Liver (tissue), 9 donors: ENCODE results near the gene NTM. TPM values are rescaled to one million over a fixed set of nuclear protein-coding genes. Genes with fewer than 3 reads are reported as not detected.

Source experiments
- DNase-seq: peaks from one replicate; pipeline ENCODE4 v3.0.0-alpha.2; 2017; ENCODE audit warnings: low spot score
- H3K27ac ChIP-seq, 2 donors: one replicate each; pipeline ENCODE4 v1.7.0; 2013; ENCODE audit warnings: inconsistent platforms in 2 of 2, low read length in 2 of 2, control low read depth in 1 of 2, low read depth in 1 of 2, mild to moderate bottlenecking in 1 of 2
- H3K27me3 ChIP-seq, 4 donors: one replicate each; pipeline versions ENCODE4 v1.6.1 to v1.7.0; 2013; ENCODE audit warnings: low read length in 3 of 4, inconsistent platforms in 1 of 4, mild to moderate bottlenecking in 1 of 4, moderate library complexity in 1 of 4; ENCODE audit not compliant: control insufficient read depth in 4 of 4, insufficient read depth in 4 of 4
- H3K36me3 ChIP-seq, 4 donors: one replicate each; pipeline versions ENCODE4 v1.6.1 to v1.7.0; 2013; ENCODE audit warnings: low read length in 3 of 4, mild to moderate bottlenecking in 3 of 4, low read depth in 1 of 4, moderate library complexity in 1 of 4; ENCODE audit not compliant: control insufficient read depth in 4 of 4, insufficient read depth in 3 of 4
- H3K4me1 ChIP-seq, 4 donors: one replicate each; pipeline versions ENCODE4 v1.6.1 to v1.7.0; 2013; ENCODE audit warnings: low read length in 3 of 4, mild to moderate bottlenecking in 3 of 4, moderate library complexity in 1 of 4; ENCODE audit not compliant: control insufficient read depth in 4 of 4, insufficient read depth in 4 of 4
- H3K4me3 ChIP-seq, 3 donors: one replicate each; pipeline versions ENCODE4 v1.6.1 to v1.7.0; 2013; ENCODE audit warnings: low read length in 3 of 3, control low read depth in 1 of 3, low read depth in 1 of 3, mild to moderate bottlenecking in 1 of 3
- H3K9ac ChIP-seq, 2 donors: one replicate each; pipeline ENCODE4 v1.7.0; 2013; ENCODE audit warnings: low read length in 2 of 2, mild to moderate bottlenecking in 2 of 2, moderate library complexity in 2 of 2, control low read depth in 1 of 2, low read depth in 1 of 2
- H3K9me3 ChIP-seq, 4 donors: one replicate each; pipeline versions ENCODE4 v1.6.1 to v1.7.0; 2013; ENCODE audit warnings: low read length in 3 of 4; ENCODE audit not compliant: control insufficient read depth in 4 of 4
- EGR1 ChIP-seq, 2 donors: IDR thresholded peaks; 2 replicates each; pipeline ENCODE4 v1.6.1; 2016 to 2018; ENCODE audit warnings: antibody characterized with exemption in 2 of 2, low read depth in 2 of 2
- FOXA1 ChIP-seq: IDR thresholded peaks from 2 replicates; pipeline ENCODE4 v1.6.1; 2016; ENCODE audit warnings: antibody characterized with exemption
- FOXA2 ChIP-seq: IDR thresholded peaks from 2 replicates; pipeline ENCODE4 v1.6.1; 2016; ENCODE audit warnings: antibody characterized with exemption
- GABPA ChIP-seq, 2 donors: IDR thresholded peaks in 1 of 2; conservative IDR thresholded peaks in 1 of 2; 2 replicates each; pipeline ENCODE4 v1.6.1; 2016; ENCODE audit warnings: antibody characterized with exemption in 2 of 2, mild to moderate bottlenecking in 1 of 2, moderate library complexity in 1 of 2
- HNF4A ChIP-seq, 2 donors: conservative IDR thresholded peaks; 2 replicates each; pipeline ENCODE4 v1.6.1; 2016; ENCODE audit warnings: antibody characterized with exemption in 2 of 2, mild to moderate bottlenecking in 2 of 2
- HNF4G ChIP-seq: IDR thresholded peaks from 2 replicates; pipeline ENCODE4 v1.6.1; 2016; ENCODE audit warnings: antibody characterized with exemption
- JUND ChIP-seq, 2 donors: IDR thresholded peaks; 2 replicates each; pipeline ENCODE4 v1.6.1; 2016; ENCODE audit warnings: antibody characterized with exemption in 2 of 2
- NR2F2 ChIP-seq: IDR thresholded peaks from 2 replicates; pipeline ENCODE4 v1.6.1; 2016; ENCODE audit warnings: antibody characterized with exemption
- RAD21 ChIP-seq, 2 donors: IDR thresholded peaks; 2 replicates each; pipeline ENCODE4 v1.6.1; 2016; ENCODE audit warnings: antibody characterized with exemption in 2 of 2, mild to moderate bottlenecking in 2 of 2
- RXRA ChIP-seq, 2 donors: IDR thresholded peaks; 2 replicates each; pipeline ENCODE4 v1.6.1; 2017 to 2018; ENCODE audit warnings: antibody characterized with exemption in 2 of 2, mild to moderate bottlenecking in 1 of 2
- SP1 ChIP-seq: IDR thresholded peaks from 2 replicates; pipeline ENCODE4 v1.6.1; 2018; ENCODE audit warnings: antibody characterized with exemption, mild to moderate bottlenecking
- TAF1 ChIP-seq: conservative IDR thresholded peaks from 2 replicates; pipeline ENCODE4 v1.6.1; 2016; ENCODE audit warnings: antibody characterized with exemption, mild to moderate bottlenecking
- YY1 ChIP-seq: IDR thresholded peaks from 2 replicates; pipeline ENCODE4 v1.6.1; 2016; ENCODE audit warnings: antibody characterized with exemption, mild to moderate bottlenecking
- WGBS: extraction: QIAGEN DNeasy Blood & Tissue Kit; methylation state at CpG from one replicate; pipeline ENCODE4 v1.1.7; 2013; 5-methylcytosine and 5-hydroxymethylcytosine counted together
- polyA plus RNA-seq, 2 donors: library from polyadenylated mRNA; stranded (reverse) in 1 of 2; unstranded in 1 of 2; fragments of 200-250 nt in 1 of 2; fragments of >200 nt in 1 of 2; fragmentation: Nextera tagmentation in 1 of 2; extraction: Ambion mirVana in 1 of 2; gene quantifications; one replicate each; pipeline versions ENCODE4 v1.2.1 to v1.2.3, GENCODE V29; 2013 to 2015
- total RNA-seq, 2 donors: library from RNA; depleted of rRNA; stranded (reverse); fragments of >200 nt; gene quantifications; one replicate each; pipeline ENCODE4 v1.2.3, GENCODE V29; 2014
- TF ChIP-seq, protein P1 (sequence below): fragments of 150-350 bp; IDR thresholded peaks from 2 replicates; pipeline ENCODE4 v1.5.1; 2017; ENCODE audit warnings: improper control_type of control experiment, low read depth, low read length; ENCODE audit not compliant: missing input control
- TF ChIP-seq, protein P2 (sequence below): IDR thresholded peaks from 2 replicates; pipeline ENCODE4 v1.6.1; 2016; ENCODE audit warnings: antibody characterized with exemption
- TF ChIP-seq, protein P3 (sequence below): IDR thresholded peaks from 2 replicates; pipeline ENCODE4 v1.6.1; 2016; ENCODE audit warnings: antibody characterized with exemption
- TF ChIP-seq, protein P4 (sequence below): IDR thresholded peaks from 2 replicates; pipeline ENCODE4 v1.6.1; 2016; ENCODE audit warnings: antibody characterized with exemption
- TF ChIP-seq, protein P5 (sequence below): IDR thresholded peaks from 2 replicates; pipeline ENCODE4 v1.6.1; 2016; ENCODE audit warnings: antibody characterized with exemption, mild to moderate bottlenecking
- donor health status: healthy.
- donor health status: healthy.
- donor health status: healthy.
- donor health status: healthy.
- donor health status: healthy.

The NTM gene
- total and polyA plus RNA-seq, 4 donors, result 0.08 to 1.1 (median 0.08) TPM; not detected in 1

GRCh38 chr11:131923309-131923708 lies 552.9 kb downstream of the NTM start:
- Histone ChIP-seq H3K9ac (no peak overlapping the region), H3K27ac (no peak overlapping the region), H3K9me3 (no peaks in the 10 kb centered on the region), H3K27me3 (peaks cover 0 to 7% (median 0%) of the 10 kb centered on the region in 4 donors), H3K36me3 (no peaks in the 10 kb centered on the region), H3K4me1 (peaks cover 0 to 4% (median 2%) of the 10 kb centered on the region in 4 donors), H3K4me3 (no peak overlapping the region)
- no peak for TF ChIP-seq RXRA (IDR thresholded peaks at IDR 0.05)
- TF ChIP-seq YY1, result no peak
- no peak for TF ChIP-seq EGR1 (IDR thresholded peaks at IDR 0.05; ENCODE audit: low read depth in 2 of 2)
- no peak for TF ChIP-seq FOXA1
- no peak for TF ChIP-seq TAF1
- TF ChIP-seq RAD21 (IDR thresholded peaks at IDR 0.05), result no peak
- no peak for TF ChIP-seq HNF4A (conservative IDR thresholded peaks at IDR 0.05)
- TF ChIP-seq SP1, result no peak
- TF ChIP-seq, protein P1, sequence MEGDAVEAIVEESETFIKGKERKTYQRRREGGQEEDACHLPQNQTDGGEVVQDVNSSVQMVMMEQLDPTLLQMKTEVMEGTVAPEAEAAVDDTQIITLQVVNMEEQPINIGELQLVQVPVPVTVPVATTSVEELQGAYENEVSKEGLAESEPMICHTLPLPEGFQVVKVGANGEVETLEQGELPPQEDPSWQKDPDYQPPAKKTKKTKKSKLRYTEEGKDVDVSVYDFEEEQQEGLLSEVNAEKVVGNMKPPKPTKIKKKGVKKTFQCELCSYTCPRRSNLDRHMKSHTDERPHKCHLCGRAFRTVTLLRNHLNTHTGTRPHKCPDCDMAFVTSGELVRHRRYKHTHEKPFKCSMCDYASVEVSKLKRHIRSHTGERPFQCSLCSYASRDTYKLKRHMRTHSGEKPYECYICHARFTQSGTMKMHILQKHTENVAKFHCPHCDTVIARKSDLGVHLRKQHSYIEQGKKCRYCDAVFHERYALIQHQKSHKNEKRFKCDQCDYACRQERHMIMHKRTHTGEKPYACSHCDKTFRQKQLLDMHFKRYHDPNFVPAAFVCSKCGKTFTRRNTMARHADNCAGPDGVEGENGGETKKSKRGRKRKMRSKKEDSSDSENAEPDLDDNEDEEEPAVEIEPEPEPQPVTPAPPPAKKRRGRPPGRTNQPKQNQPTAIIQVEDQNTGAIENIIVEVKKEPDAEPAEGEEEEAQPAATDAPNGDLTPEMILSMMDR, result no peak
- no peak for TF ChIP-seq NR2F2
- TF ChIP-seq, protein P2, sequence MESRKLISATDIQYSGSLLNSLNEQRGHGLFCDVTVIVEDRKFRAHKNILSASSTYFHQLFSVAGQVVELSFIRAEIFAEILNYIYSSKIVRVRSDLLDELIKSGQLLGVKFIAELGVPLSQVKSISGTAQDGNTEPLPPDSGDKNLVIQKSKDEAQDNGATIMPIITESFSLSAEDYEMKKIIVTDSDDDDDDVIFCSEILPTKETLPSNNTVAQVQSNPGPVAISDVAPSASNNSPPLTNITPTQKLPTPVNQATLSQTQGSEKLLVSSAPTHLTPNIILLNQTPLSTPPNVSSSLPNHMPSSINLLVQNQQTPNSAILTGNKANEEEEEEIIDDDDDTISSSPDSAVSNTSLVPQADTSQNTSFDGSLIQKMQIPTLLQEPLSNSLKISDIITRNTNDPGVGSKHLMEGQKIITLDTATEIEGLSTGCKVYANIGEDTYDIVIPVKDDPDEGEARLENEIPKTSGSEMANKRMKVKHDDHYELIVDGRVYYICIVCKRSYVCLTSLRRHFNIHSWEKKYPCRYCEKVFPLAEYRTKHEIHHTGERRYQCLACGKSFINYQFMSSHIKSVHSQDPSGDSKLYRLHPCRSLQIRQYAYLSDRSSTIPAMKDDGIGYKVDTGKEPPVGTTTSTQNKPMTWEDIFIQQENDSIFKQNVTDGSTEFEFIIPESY, result no peak
- no peak for TF ChIP-seq FOXA2
- TF ChIP-seq HNF4G, result no peak
- no peak for TF ChIP-seq GABPA (IDR thresholded peaks at IDR 0.05 in 1 of 2, conservative IDR thresholded peaks at IDR 0.05 in 1 of 2)
- TF ChIP-seq, protein P3, sequence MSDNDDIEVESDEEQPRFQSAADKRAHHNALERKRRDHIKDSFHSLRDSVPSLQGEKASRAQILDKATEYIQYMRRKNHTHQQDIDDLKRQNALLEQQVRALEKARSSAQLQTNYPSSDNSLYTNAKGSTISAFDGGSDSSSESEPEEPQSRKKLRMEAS, result no peak
- TF ChIP-seq, protein P4, sequence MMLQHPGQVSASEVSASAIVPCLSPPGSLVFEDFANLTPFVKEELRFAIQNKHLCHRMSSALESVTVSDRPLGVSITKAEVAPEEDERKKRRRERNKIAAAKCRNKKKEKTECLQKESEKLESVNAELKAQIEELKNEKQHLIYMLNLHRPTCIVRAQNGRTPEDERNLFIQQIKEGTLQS, result no peak
- no peak for DNase-seq
- 65% methylated on average over 3 of the region's 3 CpGs for WGBS

- DNase-seq, result no peak
- H3K4me1 ChIP-seq, result peaks cover 0 to 4% (median 2%) of the 10 kb centered on the region in 4 donors
- H3K9me3 ChIP-seq, result no peaks in the 10 kb centered on the region
- H3K36me3 ChIP-seq, result no peaks in the 10 kb centered on the region
- no peak overlapping the region for H3K4me3 ChIP-seq
- peaks cover 0 to 3% (median 0%) of the 10 kb centered on the region in 4 donors for H3K27me3 ChIP-seq
- 66% methylated on average over 8 of the region's 8 CpGs for WGBS
- H3K9ac ChIP-seq, result no peak overlapping the region
- no peak overlapping the region for H3K27ac ChIP-seq
- TF ChIP-seq, protein P4, result no peak
- TF ChIP-seq HNF4G, result no peak
- TF ChIP-seq, protein P1, result no peak
- TF ChIP-seq, protein P2, result no peak
- no peak for TF ChIP-seq JUND (IDR thresholded peaks at IDR 0.05)
- no peak for TF ChIP-seq FOXA2
- TF ChIP-seq RAD21 (IDR thresholded peaks at IDR 0.05), result no peak
- no peak for TF ChIP-seq FOXA1
- no peak for TF ChIP-seq RXRA (IDR thresholded peaks at IDR 0.05)
- TF ChIP-seq YY1, result no peak
- TF ChIP-seq TAF1, result no peak
- TF ChIP-seq, protein P5, sequence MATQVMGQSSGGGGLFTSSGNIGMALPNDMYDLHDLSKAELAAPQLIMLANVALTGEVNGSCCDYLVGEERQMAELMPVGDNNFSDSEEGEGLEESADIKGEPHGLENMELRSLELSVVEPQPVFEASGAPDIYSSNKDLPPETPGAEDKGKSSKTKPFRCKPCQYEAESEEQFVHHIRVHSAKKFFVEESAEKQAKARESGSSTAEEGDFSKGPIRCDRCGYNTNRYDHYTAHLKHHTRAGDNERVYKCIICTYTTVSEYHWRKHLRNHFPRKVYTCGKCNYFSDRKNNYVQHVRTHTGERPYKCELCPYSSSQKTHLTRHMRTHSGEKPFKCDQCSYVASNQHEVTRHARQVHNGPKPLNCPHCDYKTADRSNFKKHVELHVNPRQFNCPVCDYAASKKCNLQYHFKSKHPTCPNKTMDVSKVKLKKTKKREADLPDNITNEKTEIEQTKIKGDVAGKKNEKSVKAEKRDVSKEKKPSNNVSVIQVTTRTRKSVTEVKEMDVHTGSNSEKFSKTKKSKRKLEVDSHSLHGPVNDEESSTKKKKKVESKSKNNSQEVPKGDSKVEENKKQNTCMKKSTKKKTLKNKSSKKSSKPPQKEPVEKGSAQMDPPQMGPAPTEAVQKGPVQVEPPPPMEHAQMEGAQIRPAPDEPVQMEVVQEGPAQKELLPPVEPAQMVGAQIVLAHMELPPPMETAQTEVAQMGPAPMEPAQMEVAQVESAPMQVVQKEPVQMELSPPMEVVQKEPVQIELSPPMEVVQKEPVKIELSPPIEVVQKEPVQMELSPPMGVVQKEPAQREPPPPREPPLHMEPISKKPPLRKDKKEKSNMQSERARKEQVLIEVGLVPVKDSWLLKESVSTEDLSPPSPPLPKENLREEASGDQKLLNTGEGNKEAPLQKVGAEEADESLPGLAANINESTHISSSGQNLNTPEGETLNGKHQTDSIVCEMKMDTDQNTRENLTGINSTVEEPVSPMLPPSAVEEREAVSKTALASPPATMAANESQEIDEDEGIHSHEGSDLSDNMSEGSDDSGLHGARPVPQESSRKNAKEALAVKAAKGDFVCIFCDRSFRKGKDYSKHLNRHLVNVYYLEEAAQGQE, result no peak
- TF ChIP-seq SP1, result no peak
- TF ChIP-seq, protein P3, result no peak
- no peak for TF ChIP-seq GABPA (IDR thresholded peaks at IDR 0.05 in 1 of 2, conservative IDR thresholded peaks at IDR 0.05 in 1 of 2)
- TF ChIP-seq HNF4A (conservative IDR thresholded peaks at IDR 0.05), result no peak
Measured at GRCh38 chr11:131924001-131924400, 553.6 kb downstream of the NTM start.
